Omental fat pad (tissue), 4 donors: ENCODE measurements around the gene ADAT2. TPM values are rescaled to one million over a fixed set of nuclear protein-coding genes. Genes with fewer than 3 reads are reported as not detected.
"Not testable (repeated sequence)": the region's sequence is repeated elsewhere in the genome, so short reads cannot be mapped to it uniquely, and the experiment has no call there.

ENCODE experiments used
- ATAC-seq: fragments of 150-250 bp; one replicate; pipeline ENCODE4 v1.9.1; 2016; ENCODE audit warnings: mild to moderate bottlenecking, moderate library complexity; ENCODE audit not compliant: low FRiP score
- DNase-seq: peaks from one replicate; pipeline ENCODE4 v3.0.0-alpha.2; 2019; ENCODE audit warnings: low spot score
- CTCF ChIP-seq, 3 donors: fragments of 450-650 bp; IDR thresholded peaks; one replicate each; pipeline ENCODE4 v1.5.1; 2016 to 2017; ENCODE audit warnings: antibody characterized with exemption in 3 of 3, mild to moderate bottlenecking in 3 of 3, moderate library complexity in 2 of 3
- total RNA-seq, 4 donors: library from RNA; depleted of rRNA; stranded (reverse); fragments of >200 nt; gene quantifications; one replicate each; pipeline ENCODE4 v1.1.0, GENCODE V29; 2016

The ADAT2 gene
- total RNA-seq, 4 donors from 2014 or later: 4.5 to 18.0 (median 7.3) TPM

GRCh38 chr6:143482593-143482992 lies 32.1 kb upstream of the ADAT2 start:
- no peak for ATAC-seq
- TF ChIP-seq CTCF (IDR thresholded peaks at IDR 0.05): no peak
- no peak for DNase-seq

GRCh38 chr6:143478479-143479062 lies 28.1 kb upstream of the ADAT2 start:
- TF ChIP-seq CTCF (IDR thresholded peaks at IDR 0.05): no peak
- DNase-seq (no peak), ATAC-seq (no peak)

GRCh38 chr6:143476545-143476944 lies 26.1 kb upstream of the ADAT2 start:
- DNase-seq: no peak
- ATAC-seq: no peak
- TF ChIP-seq CTCF (IDR thresholded peaks at IDR 0.05): no peak

GRCh38 chr6:143471822-143472221 lies 21.3 kb upstream of the ADAT2 start:
- no peak for DNase-seq
- TF ChIP-seq CTCF (IDR thresholded peaks at IDR 0.05): no peak
- no peak for ATAC-seq

- ATAC-seq, DNase-seq: not testable (repeated sequence)
Measured at GRCh38 chr6:143468823-143469222, 18.3 kb upstream of the ADAT2 start.

- DNase-seq (no peak), ATAC-seq (no peak)
- TF ChIP-seq CTCF (IDR thresholded peaks at IDR 0.05): no peak
Measured at GRCh38 chr6:143468026-143468425, 17.5 kb upstream of the ADAT2 start.

GRCh38 chr6:143465546-143465945 lies 15.1 kb upstream of the ADAT2 start:
- TF ChIP-seq CTCF (IDR thresholded peaks at IDR 0.05): no peak
- DNase-seq: no peak
- ATAC-seq: no peak
